BJ (cell line): ENCODE data around the gene HOXA9. TPM values are rescaled to one million over a fixed set of nuclear protein-coding genes. Genes with fewer than 3 reads are reported as not detected.

Experiments
- CTCF ChIA-PET: fragments of 350-600 bp; formaldehyde crosslinking; extraction: SDS; loops from one replicate; lab custom pipeline; 2021; ENCODE audit warnings: antibody characterized with exemption, inconsistent platforms; lab: Yijun Ruan, JAX
- POLR2A ChIA-PET: fragments of 300-600 bp; sonication (Branson Sonifier 250); formaldehyde crosslinking; extraction: SDS; loops from one replicate; lab custom pipeline; 2021; ENCODE audit warnings: antibody characterized with exemption; lab: Charles Lee
- DNase-seq: peaks from one replicate; pipeline ENCODE4 v3.0.0-alpha.2; 2011; ENCODE audit warnings: low read depth
- H3K27me3 ChIP-seq: 2 replicates; pipeline ENCODE4 v1.6.0; 2011; ENCODE audit warnings: low read length; ENCODE audit not compliant: control insufficient read depth, insufficient read depth
- H3K36me3 ChIP-seq: 2 replicates; pipeline ENCODE4 v1.5.1; 2011; ENCODE audit warnings: low read length; ENCODE audit not compliant: control insufficient read depth, insufficient read depth
- H3K4me3 ChIP-seq: 2 replicates; pipeline ENCODE4 v1.5.1; 2011; ENCODE audit warnings: low read depth, mild to moderate bottlenecking, control low read depth, low read length
- polyA plus RNA-seq: library from polyadenylated mRNA; depleted of rRNA; stranded (reverse); fragments of >200 nt; gene quantifications from 2 replicates; pipeline ENCODE4 v1.2.3, GENCODE V29; 2011
- TF ChIP-seq, protein P1 (sequence below): IDR thresholded peaks from 2 replicates; pipeline ENCODE4 v1.5.1; 2011; ENCODE audit warnings: low read depth, mild to moderate bottlenecking, control low read depth, inconsistent platforms, low read length, moderate library complexity; ENCODE audit not compliant: insufficient read depth

The HOXA9 gene
- polyA plus RNA-seq, 1 experiment = 15.0 TPM

- Histone ChIP-seq H3K27me3 (no peaks in the 10 kb centered on the region), H3K36me3 (no peaks in the 10 kb centered on the region; the same call in 1 of the 2 replicates), H3K4me3 (peak overlapping the region; percentile 59)
- ChIA-PET POLR2A (no interaction called here), CTCF (interaction anchor here (0.7 to 6.9 kb wide), 28 partner anchors 9 to 1254 kb away, joined by 3 to 74 read pairs (median 4); partner anchors contain the start of genes HOXA13 and HOXA9)
- TF ChIP-seq, protein P1, sequence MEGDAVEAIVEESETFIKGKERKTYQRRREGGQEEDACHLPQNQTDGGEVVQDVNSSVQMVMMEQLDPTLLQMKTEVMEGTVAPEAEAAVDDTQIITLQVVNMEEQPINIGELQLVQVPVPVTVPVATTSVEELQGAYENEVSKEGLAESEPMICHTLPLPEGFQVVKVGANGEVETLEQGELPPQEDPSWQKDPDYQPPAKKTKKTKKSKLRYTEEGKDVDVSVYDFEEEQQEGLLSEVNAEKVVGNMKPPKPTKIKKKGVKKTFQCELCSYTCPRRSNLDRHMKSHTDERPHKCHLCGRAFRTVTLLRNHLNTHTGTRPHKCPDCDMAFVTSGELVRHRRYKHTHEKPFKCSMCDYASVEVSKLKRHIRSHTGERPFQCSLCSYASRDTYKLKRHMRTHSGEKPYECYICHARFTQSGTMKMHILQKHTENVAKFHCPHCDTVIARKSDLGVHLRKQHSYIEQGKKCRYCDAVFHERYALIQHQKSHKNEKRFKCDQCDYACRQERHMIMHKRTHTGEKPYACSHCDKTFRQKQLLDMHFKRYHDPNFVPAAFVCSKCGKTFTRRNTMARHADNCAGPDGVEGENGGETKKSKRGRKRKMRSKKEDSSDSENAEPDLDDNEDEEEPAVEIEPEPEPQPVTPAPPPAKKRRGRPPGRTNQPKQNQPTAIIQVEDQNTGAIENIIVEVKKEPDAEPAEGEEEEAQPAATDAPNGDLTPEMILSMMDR = peak; percentile 74
- DNase-seq = no peak
Observed at GRCh38 chr7:27150568-27151340, 14.6 kb downstream of the HOXA9 start.

- peaks cover 1% of the 10 kb centered on the region; the same call in 1 of the 2 replicates for H3K36me3 ChIP-seq
- TF ChIP-seq, protein P1 = no peak
- no peak for DNase-seq
- peak overlapping the region; percentile 59 for H3K4me3 ChIP-seq
- POLR2A ChIA-PET = no interaction called here
- CTCF ChIA-PET = interaction anchor here (0.7 to 6.9 kb wide), 24 partner anchors 8 to 780 kb away, joined by 3 to 74 read pairs (median 4); partner anchors contain the start of gene HOXA9
- no peaks in the 10 kb centered on the region for H3K27me3 ChIP-seq
Observed at GRCh38 chr7:27149842-27150567, 15.3 kb downstream of the HOXA9 start.

GRCh38 chr7:27148756-27149641, 16.3 kb downstream of the HOXA9 start:
- no peak for DNase-seq
- POLR2A ChIA-PET = no interaction called here
- TF ChIP-seq, protein P1 = no peak
- CTCF ChIA-PET = interaction anchor here (1.1 to 6.9 kb wide), 9 partner anchors 7 to 779 kb away, joined by 3 to 74 read pairs (median 9); no protein-coding TSS in a partner anchor
- H3K27me3 ChIP-seq = no peaks in the 10 kb centered on the region
- H3K4me3 ChIP-seq = no peak overlapping the region
- H3K36me3 ChIP-seq = peaks cover 1% of the 10 kb centered on the region; the same call in 1 of the 2 replicates

DNA sequence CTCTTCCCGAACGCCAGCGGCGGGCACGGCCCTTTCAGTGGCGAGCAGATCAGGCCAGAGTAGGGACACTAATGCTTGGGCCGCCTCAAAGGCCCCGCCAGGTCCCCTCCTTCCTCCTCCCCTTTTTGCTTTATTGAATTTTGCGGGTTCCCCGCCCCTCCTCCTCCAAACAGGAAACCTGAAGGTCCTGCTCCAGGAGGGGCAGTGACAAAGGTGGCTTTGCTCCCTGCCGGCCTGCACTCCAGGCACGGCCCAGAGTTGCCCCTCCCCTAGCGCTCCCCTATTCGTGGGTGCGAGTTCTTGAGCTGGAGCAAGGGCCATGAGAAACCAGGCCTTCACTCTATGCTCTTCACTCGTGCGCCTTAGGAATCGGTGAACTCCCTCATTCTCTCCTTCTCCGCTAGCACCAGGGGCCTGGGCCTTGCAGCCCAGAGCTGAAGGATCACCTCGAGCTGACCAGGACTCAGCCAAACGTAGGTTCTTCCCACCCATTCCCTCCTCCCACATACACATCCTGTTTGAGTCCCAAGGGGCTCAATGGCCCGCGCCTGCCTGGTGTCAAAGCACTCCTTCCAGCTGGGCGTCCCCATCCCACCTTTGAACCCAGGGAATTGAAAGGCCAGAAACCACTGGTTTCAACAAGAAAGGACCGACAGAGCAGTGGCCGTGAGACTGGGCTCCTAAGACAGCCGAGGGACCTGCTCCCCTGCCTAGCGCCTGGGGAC, 17.1 kb downstream of the HOXA9 start:
- DNase-seq = no peak
- CTCF ChIA-PET = interaction anchor here (1.3 to 6.9 kb wide), 5 partner anchors 11 to 773 kb away, joined by 3 to 74 read pairs (median 5); no protein-coding TSS in a partner anchor
- no peak overlapping the region; the same call in 1 of the 2 replicates for H3K4me3 ChIP-seq
- POLR2A ChIA-PET = no interaction called here
- no peaks in the 10 kb centered on the region for H3K27me3 ChIP-seq
- TF ChIP-seq, protein P1 = no peak
- H3K36me3 ChIP-seq = peaks cover 1% of the 10 kb centered on the region; the same call in 1 of the 2 replicates
